GM18951 (cell line): ENCODE measurements around the gene NCS1.

Source experiments
- POLR2A ChIP-seq: IDR thresholded peaks from 4 replicates; pipeline ENCODE4 v1.6.1; 2011; ENCODE audit warnings: mild to moderate bottlenecking; ENCODE audit not compliant: insufficient read length, insufficient read depth; ENCODE audit errors: extremely low read depth
- in situ Hi-C: fragments of 300-500 bp; cut with MboI; formaldehyde crosslinking; loops from one replicate; pipeline ENCODE4 v1.12.0; 2022; ENCODE audit warnings: low sequenced_read_pairs, mixed read lengths, inconsistent platforms; ENCODE audit not compliant: unreplicated experiment

Gene NCS1

GRCh38 chr9:130172161-130172857 lies at the start of gene NCS1:
Gene NCS1, plus strand, starts transcription at chr9:130172404. Its CDS starts 260 bp downstream, at chr9:130172664.
- in situ Hi-C loops = no loop called here
- TF ChIP-seq POLR2A = no peak

- in situ Hi-C loops = no loop called here
- TF ChIP-seq POLR2A = no peak
These were observed 49.7 kb upstream of the NCS1 start for GRCh38 chr9:130122456-130122855.

- no peak for TF ChIP-seq POLR2A
- in situ Hi-C loops = no loop called here
These were observed 47.9 kb upstream of the NCS1 start for GRCh38 chr9:130124085-130124860.

GRCh38 chr9:130126721-130127433 lies 45.3 kb upstream of the NCS1 start:
- in situ Hi-C loops = no loop called here
- TF ChIP-seq POLR2A = no peak

- TF ChIP-seq POLR2A = peak; percentile 41
- in situ Hi-C loops = no loop called here
These were observed 44.0 kb upstream of the NCS1 start for GRCh38 chr9:130128251-130128650.

GRCh38 chr9:130128733-130129431 lies 43.3 kb upstream of the NCS1 start:
- TF ChIP-seq POLR2A = peak; percentile 41
- in situ Hi-C loops = no loop called here

GRCh38 chr9:130129432-130130061 lies 42.7 kb upstream of the NCS1 start:
- TF ChIP-seq POLR2A = no peak
- in situ Hi-C loops = no loop called here

- no peak for TF ChIP-seq POLR2A
- in situ Hi-C loops = no loop called here
These were observed 39.5 kb upstream of the NCS1 start for GRCh38 chr9:130132746-130133145.

GRCh38 chr9:130137081-130137640 lies 35.0 kb upstream of the NCS1 start:
- no peak for TF ChIP-seq POLR2A
- in situ Hi-C loops = no loop called here

- no peak for TF ChIP-seq POLR2A
- in situ Hi-C loops = no loop called here
These were observed 34.5 kb upstream of the NCS1 start for GRCh38 chr9:130137641-130138081.

GRCh38 chr9:130138171-130138653 lies 34.0 kb upstream of the NCS1 start:
- in situ Hi-C loops = no loop called here
- no peak for TF ChIP-seq POLR2A

GRCh38 chr9:130138791-130139190 lies 33.4 kb upstream of the NCS1 start:
- no peak for TF ChIP-seq POLR2A
- in situ Hi-C loops = no loop called here
